NCI-H187 treated with DMSO at 0.1 percent for 48 hours (cell line): Measurements from ENCODE around the gene CMSS1.

Source experiments
- DNase-seq: peaks from one replicate; lab custom pipeline; 2025; lab: John Stamatoyannopoulos, UW

CMSS1 gene

DNA sequence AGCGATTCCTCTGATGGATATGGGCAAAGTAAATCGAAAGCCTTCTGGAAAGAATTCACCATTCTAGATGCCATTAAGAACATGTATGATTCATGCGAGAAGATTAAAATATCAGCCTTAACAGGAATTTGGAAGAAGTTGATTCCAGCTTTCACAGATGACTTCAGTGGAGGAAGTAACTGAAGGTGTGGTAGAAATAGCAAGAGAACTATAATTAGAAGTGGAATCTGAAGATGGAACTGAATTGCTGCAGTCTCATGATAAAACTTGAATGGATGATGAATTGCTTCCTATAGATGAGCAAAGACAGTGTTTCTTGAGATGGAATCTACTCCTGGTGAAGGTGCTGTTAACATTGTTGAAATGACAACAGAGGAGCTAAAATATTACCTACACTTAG, 413.0 kb downstream of the CMSS1 start:
- DNase-seq, result no peak
